Ishikawa (cell line): ENCODE results near the gene PRKAB1.

Source experiments
- CEBPB ChIP-seq: IDR thresholded peaks from 2 replicates; pipeline ENCODE4 v1.6.1; 2012
- CREB1 ChIP-seq: IDR thresholded peaks from 2 replicates; pipeline ENCODE4 v1.6.1; 2012; ENCODE audit warnings: low read depth
- EGR1 ChIP-seq: IDR thresholded peaks from 2 replicates; pipeline ENCODE4 v1.6.1; 2012
- EP300 ChIP-seq: IDR thresholded peaks from 2 replicates; pipeline ENCODE4 v1.6.1; 2012; ENCODE audit warnings: borderline replicate concordance
- FOXM1 ChIP-seq: IDR thresholded peaks from 2 replicates; pipeline ENCODE4 v1.6.1; 2012; ENCODE audit warnings: low read depth, borderline replicate concordance
- MAX ChIP-seq: IDR thresholded peaks from 2 replicates; pipeline ENCODE4 v1.6.1; 2012
- NFIC ChIP-seq: IDR thresholded peaks from 2 replicates; pipeline ENCODE4 v1.6.1; 2012
- RAD21 ChIP-seq: IDR thresholded peaks from 2 replicates; pipeline ENCODE4 v1.6.1; 2012; ENCODE audit warnings: low read depth
- TAF1 ChIP-seq: IDR thresholded peaks from 2 replicates; pipeline ENCODE4 v1.6.1; 2012; ENCODE audit warnings: low read depth, mild to moderate bottlenecking
- TCF12 ChIP-seq: IDR thresholded peaks from 2 replicates; pipeline ENCODE4 v1.6.1; 2012; ENCODE audit warnings: low read depth
- TEAD4 ChIP-seq: IDR thresholded peaks from 2 replicates; pipeline ENCODE4 v1.6.1; 2012
- USF1 ChIP-seq: IDR thresholded peaks from 2 replicates; pipeline ENCODE4 v1.6.1; 2012
- YY1 ChIP-seq: IDR thresholded peaks from 2 replicates; pipeline ENCODE4 v1.6.1; 2012; ENCODE audit warnings: low read depth
- ZBTB7A ChIP-seq: IDR thresholded peaks from 2 replicates; pipeline ENCODE4 v1.6.1; 2012; ENCODE audit warnings: low read depth
- TF ChIP-seq, protein P1 (sequence below): IDR thresholded peaks from 2 replicates; pipeline ENCODE4 v1.6.1; 2012; ENCODE audit warnings: low read depth, mild to moderate bottlenecking

PRKAB1 gene

GRCh38 chr12:119684711-119685369 is 16.9 kb downstream of the PRKAB1 start:
- TF ChIP-seq FOXM1, result no peak
- no peak for TF ChIP-seq ZBTB7A
- no peak for TF ChIP-seq MAX
- TF ChIP-seq YY1, result no peak
- no peak for TF ChIP-seq CEBPB
- TF ChIP-seq CREB1, result no peak

- no peak for TF ChIP-seq TEAD4
- no peak for TF ChIP-seq EP300
- TF ChIP-seq ZBTB7A, result no peak
- TF ChIP-seq TAF1, result no peak
- no peak for TF ChIP-seq MAX
- TF ChIP-seq RAD21, result no peak
- no peak for TF ChIP-seq USF1
- no peak for TF ChIP-seq YY1
- TF ChIP-seq TCF12, result no peak
- no peak for TF ChIP-seq CREB1
- no peak for TF ChIP-seq NFIC
- TF ChIP-seq, protein P1, sequence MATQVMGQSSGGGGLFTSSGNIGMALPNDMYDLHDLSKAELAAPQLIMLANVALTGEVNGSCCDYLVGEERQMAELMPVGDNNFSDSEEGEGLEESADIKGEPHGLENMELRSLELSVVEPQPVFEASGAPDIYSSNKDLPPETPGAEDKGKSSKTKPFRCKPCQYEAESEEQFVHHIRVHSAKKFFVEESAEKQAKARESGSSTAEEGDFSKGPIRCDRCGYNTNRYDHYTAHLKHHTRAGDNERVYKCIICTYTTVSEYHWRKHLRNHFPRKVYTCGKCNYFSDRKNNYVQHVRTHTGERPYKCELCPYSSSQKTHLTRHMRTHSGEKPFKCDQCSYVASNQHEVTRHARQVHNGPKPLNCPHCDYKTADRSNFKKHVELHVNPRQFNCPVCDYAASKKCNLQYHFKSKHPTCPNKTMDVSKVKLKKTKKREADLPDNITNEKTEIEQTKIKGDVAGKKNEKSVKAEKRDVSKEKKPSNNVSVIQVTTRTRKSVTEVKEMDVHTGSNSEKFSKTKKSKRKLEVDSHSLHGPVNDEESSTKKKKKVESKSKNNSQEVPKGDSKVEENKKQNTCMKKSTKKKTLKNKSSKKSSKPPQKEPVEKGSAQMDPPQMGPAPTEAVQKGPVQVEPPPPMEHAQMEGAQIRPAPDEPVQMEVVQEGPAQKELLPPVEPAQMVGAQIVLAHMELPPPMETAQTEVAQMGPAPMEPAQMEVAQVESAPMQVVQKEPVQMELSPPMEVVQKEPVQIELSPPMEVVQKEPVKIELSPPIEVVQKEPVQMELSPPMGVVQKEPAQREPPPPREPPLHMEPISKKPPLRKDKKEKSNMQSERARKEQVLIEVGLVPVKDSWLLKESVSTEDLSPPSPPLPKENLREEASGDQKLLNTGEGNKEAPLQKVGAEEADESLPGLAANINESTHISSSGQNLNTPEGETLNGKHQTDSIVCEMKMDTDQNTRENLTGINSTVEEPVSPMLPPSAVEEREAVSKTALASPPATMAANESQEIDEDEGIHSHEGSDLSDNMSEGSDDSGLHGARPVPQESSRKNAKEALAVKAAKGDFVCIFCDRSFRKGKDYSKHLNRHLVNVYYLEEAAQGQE, result no peak
- no peak for TF ChIP-seq EGR1
- no peak for TF ChIP-seq FOXM1
- TF ChIP-seq CEBPB, result no peak
Observed at GRCh38 chr12:119685375-119685774, 17.4 kb downstream of the PRKAB1 start.

- TF ChIP-seq EGR1 (no peak), RAD21 (no peak), ZBTB7A (no peak), CEBPB (no peak), TCF12 (no peak), TAF1 (no peak), MAX (no peak), YY1 (no peak), CREB1 (no peak), USF1 (no peak), FOXM1 (no peak), TEAD4 (no peak), NFIC (no peak)
- TF ChIP-seq, protein P1, result no peak
Observed at GRCh38 chr12:119686355-119686754, 18.4 kb downstream of the PRKAB1 start.

DNA sequence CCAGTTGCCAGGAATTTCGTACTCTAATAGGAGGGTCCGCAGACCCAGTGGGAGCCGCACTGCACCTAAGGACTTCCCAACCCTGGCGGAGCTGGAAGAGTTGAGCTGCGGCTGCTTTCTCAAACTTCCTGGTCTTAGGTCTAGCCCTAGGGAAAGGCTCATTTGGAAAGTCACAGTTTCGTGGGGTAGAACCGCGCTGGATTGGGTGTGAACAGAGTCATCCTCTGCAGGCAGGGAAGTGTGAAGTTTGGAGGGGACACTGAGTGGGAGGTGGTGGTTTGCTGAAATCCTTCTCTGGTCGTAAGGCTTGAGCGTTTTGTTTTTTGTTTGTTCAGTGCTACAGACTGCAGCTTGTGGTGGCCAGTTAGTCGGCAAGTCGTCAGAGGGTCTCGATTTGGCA is 18.8 kb downstream of the PRKAB1 start:
- TF ChIP-seq YY1, result no peak
- TF ChIP-seq USF1, result no peak
- no peak for TF ChIP-seq TAF1
- TF ChIP-seq, protein P1, result no peak
- no peak for TF ChIP-seq CEBPB
- TF ChIP-seq RAD21, result no peak
- TF ChIP-seq EGR1, result no peak
